OCI-LY7 (cell line): Measurements from ENCODE around the gene B9D2. TPM values are rescaled to one million over a fixed set of nuclear protein-coding genes. Genes with fewer than 3 reads are reported as not detected.
A peak's percentile ranks its signal among the peaks of the same experiment; 100 is the strongest.

Source experiments
- Bru-seq: library from RNA; stranded (reverse); fragments of 400-500 nt; gene quantifications from one replicate; lab custom pipeline; 2021; lab: Mats Ljungman, UMichigan
- BruChase-seq, 2 experiments: library from RNA; stranded (reverse); fragments of 400-500 nt; gene quantifications; one replicate each; lab custom pipeline; 2021; lab: Mats Ljungman, UMichigan
- BruUV-seq: library from RNA; stranded (reverse); fragments of 400-500 nt; replicated peaks from 2 replicates; lab custom pipeline; 2021; lab: Mats Ljungman, UMichigan
- CTCF ChIA-PET: fragments of 300-600 bp; sonication (Branson Sonifier 250); formaldehyde crosslinking; loops from one replicate; lab custom pipeline; 2022; ENCODE audit warnings: antibody characterized with exemption; ENCODE audit not compliant: unreplicated experiment; lab: Charles Lee
- POLR2A ChIA-PET: fragments of 300-600 bp; sonication (Branson Sonifier 250); formaldehyde crosslinking; loops from one replicate; lab custom pipeline; 2022; ENCODE audit warnings: antibody characterized with exemption; lab: Charles Lee
- DNase-seq: peaks from one replicate; pipeline ENCODE4 v3.0.0-alpha.2; 2015; ENCODE audit warnings: low spot score
- H2AFZ ChIP-seq: fragments of 200-600 bp; sonication (generic), shearing (Covaris generic); 2 replicates; pipeline ENCODE4 v1.6.1; 2014; ENCODE audit warnings: mild to moderate bottlenecking, antibody characterized with exemption, low read length, moderate library complexity
- H3K27ac ChIP-seq: fragments of 200-600 bp; sonication (generic); 2 replicates; pipeline ENCODE4 v1.5.1; 2014; ENCODE audit warnings: mixed run types, low read depth, mild to moderate bottlenecking, moderate library complexity, low read length, inconsistent platforms; ENCODE audit not compliant: poor library complexity, severe bottlenecking
- H3K36me3 ChIP-seq: fragments of 200-600 bp; sonication (generic); 2 replicates; pipeline ENCODE4 v1.6.1; 2014; ENCODE audit warnings: mild to moderate bottlenecking, antibody characterized with exemption, low read length, moderate library complexity, mixed read lengths; ENCODE audit not compliant: insufficient read depth
- H3K4me1 ChIP-seq: fragments of 200-600 bp; sonication (generic); 2 replicates; pipeline ENCODE4 v1.5.1; 2014; ENCODE audit warnings: mild to moderate bottlenecking, low read length; ENCODE audit not compliant: insufficient read depth, poor library complexity, severe bottlenecking
- H3K4me2 ChIP-seq: fragments of 200-600 bp; sonication (generic); 2 replicates; pipeline ENCODE4 v1.6.1; 2014; ENCODE audit warnings: mild to moderate bottlenecking, low read length
- H3K4me3 ChIP-seq: fragments of 200-600 bp; sonication (generic); 2 replicates; pipeline ENCODE4 v1.5.1; 2014; ENCODE audit warnings: mild to moderate bottlenecking, low read depth, low read length; ENCODE audit not compliant: poor library complexity, severe bottlenecking
- H3K79me2 ChIP-seq: fragments of 200-600 bp; sonication (generic); 2 replicates; pipeline ENCODE4 v1.6.1; 2016; ENCODE audit warnings: low read depth, mild to moderate bottlenecking, low read length, moderate library complexity, mixed read lengths; ENCODE audit not compliant: insufficient read depth
- H3K9me2 ChIP-seq: fragments of 200-600 bp; sonication (generic); 2 replicates; pipeline ENCODE4 v1.6.1; 2016; ENCODE audit warnings: mild to moderate bottlenecking, low read length, mixed read lengths; ENCODE audit not compliant: insufficient read depth
- H3K9me3 ChIP-seq: fragments of 200-600 bp; sonication (generic); 2 replicates; pipeline ENCODE4 v1.6.1; 2014; ENCODE audit warnings: mild to moderate bottlenecking, mixed run types, low read length, mixed read lengths
- H4K20me1 ChIP-seq: fragments of 200-600 bp; sonication (generic); 2 replicates; pipeline ENCODE4 v1.6.1; 2014; ENCODE audit warnings: mild to moderate bottlenecking, antibody characterized with exemption, low read length, moderate library complexity, mixed read lengths; ENCODE audit not compliant: insufficient read depth
- CTCF ChIP-seq: fragments of 200-600 bp; sonication (generic); conservative IDR thresholded peaks from 2 replicates; pipeline ENCODE4 v1.5.1; 2014; ENCODE audit warnings: mild to moderate bottlenecking, antibody characterized with exemption, low read length, moderate library complexity, mixed read lengths
- EZH2phosphoT487 ChIP-seq: fragments of 200-600 bp; sonication (generic); IDR thresholded peaks from 2 replicates; pipeline ENCODE4 v1.6.1; 2018; ENCODE audit warnings: low read depth, borderline replicate concordance, mild to moderate bottlenecking, mixed run types, antibody characterized with exemption, low read length, moderate library complexity, mixed read lengths
- intact Hi-C: fragments of 100-400 bp; cut with micrococcal nuclease; formaldehyde crosslinking; loops from one replicate; pipeline ENCODE4 v1.10.0; 2022; ENCODE audit not compliant: unreplicated experiment
- long read RNA-seq: library from polyadenylated mRNA; stranded (forward); transcript quantifications from one replicate; pipeline ENCODE4 v2.0.0, GENCODE V29; 2022
- total RNA-seq, 2 experiments: library from RNA; depleted of rRNA in 1 of 2; stranded (reverse); fragments of >200 nt in 1 of 2; shearing (Covaris generic) in 1 of 2; gene quantifications; 2 replicates each; pipeline ENCODE4 v1.2.3, GENCODE V29; 2014 to 2022

B9D2 gene
- 1.7 and 3.9 TPM in 2 replicates for total RNA-seq (2014; rRNA removed; shearing (Covaris generic))
- total RNA-seq (2022), result 3.4 and 5.2 TPM in 2 replicates
- Bru-seq, nascent RNA, result percentile 45 among the genes with signal in this experiment
- BruChase-seq, experiment 1, labeled RNA remaining after a 6-hour chase, result percentile 45 among the genes with signal in this experiment
- BruChase-seq, experiment 2, labeled RNA remaining after a 2-hour chase, result percentile 49 among the genes with signal in this experiment
- long read RNA-seq, partial matches to known transcripts, result 3 of 4 reads
- long read RNA-seq, other reads (novel, unspliced or antisense), result 0 of 4 reads

GRCh38 chr19:41363753-41364523, at the start of gene B9D2:
B9D2 (minus strand) TSS chr19:41364149; CDS start chr19:41363519, 630 bp downstream.
- Histone ChIP-seq H3K4me2 (peak within 1 kb of the TSS; percentile 91), H3K9me3 (no peaks in the 10 kb centered on the region), H2AFZ (peak within 1 kb of the TSS; percentile 64), H3K27ac (peak within 1 kb of the TSS; percentile 87), H3K4me1 (peaks cover 10% of the 10 kb centered on the region), H3K79me2 (peaks cover 16% of the 10 kb centered on the region; the same call in 1 of the 2 replicates), H3K9me2 (no peaks in the 10 kb centered on the region), H3K4me3 (peak within 1 kb of the TSS; percentile 81), H3K36me3 (no peaks in the 10 kb centered on the region), H4K20me1 (no peaks in the 10 kb centered on the region)
- intact Hi-C loops, result no loop called here
- BruUV-seq, result TSS peak; percentile 82
- TF ChIP-seq EZH2phosphoT487 (no peak), CTCF (no peak)
- peak; percentile 99 for DNase-seq
- POLR2A ChIA-PET, result interaction anchor here (0.5 to 2.2 kb wide), 16 partner anchors 9 to 807 kb away, joined by 3 to 8 read pairs (median 4); partner anchors contain the start of gene HNRNPUL1
- CTCF ChIA-PET, result interaction anchor here (0.6 to 1.1 kb wide), 5 partner anchors 9 to 182 kb away, joined by 3 to 4 read pairs (median 3); no protein-coding TSS in a partner anchor

GRCh38 chr19:41412953-41413352, 49.0 kb upstream of the B9D2 start:
- TF ChIP-seq CTCF (no peak), EZH2phosphoT487 (no peak)
- POLR2A ChIA-PET, result interaction anchor here (0.6 kb wide), 1 partner anchor 1510 kb away, joined by 3 read pairs; no protein-coding TSS in a partner anchor
- peaks cover 6% of the 10 kb centered on the region; the same call in 1 of the 2 replicates for H3K36me3 ChIP-seq

More at GRCh38 chr19:41412953-41413352, 49.0 kb upstream of the B9D2 start:
- H3K4me3 ChIP-seq, result no peak overlapping the region
- H3K79me2 ChIP-seq, result no peaks in the 10 kb centered on the region
- CTCF ChIA-PET, result no interaction called here
- no peak overlapping the region for H2AFZ ChIP-seq
- BruUV-seq, result no TSS peak
- no peaks in the 10 kb centered on the region for H3K9me2 ChIP-seq
- H3K4me1 ChIP-seq, result peaks cover 10% of the 10 kb centered on the region
- no peaks in the 10 kb centered on the region for H4K20me1 ChIP-seq
- DNase-seq, result no peak
- H3K27ac ChIP-seq, result no peak overlapping the region
- intact Hi-C loops, result no loop called here
- no peaks in the 10 kb centered on the region for H3K9me3 ChIP-seq
- H3K4me2 ChIP-seq, result no peak overlapping the region
